Activated CD4-positive, alpha-beta T cell treated with anti-CD3 and anti-CD28 coated beads, Interleukin-2, amount 10 ng/mL, durations not matched to agents 7 days and 5 days (primary cell): ENCODE measurements around the gene ACTR1A. TPM values are rescaled to one million over a fixed set of nuclear protein-coding genes. Genes with fewer than 3 reads are reported as not detected.
A peak's percentile ranks its signal among the peaks of the same experiment; 100 is the strongest.

Experiments used
- CTCF ChIA-PET: fragments of 350-600 bp; sonication (Branson Sonifier 250); formaldehyde crosslinking; loops from one replicate; lab custom pipeline; 2021; ENCODE audit warnings: antibody characterized with exemption; lab: Charles Lee
- POLR2A ChIA-PET: fragments of 350-600 bp; sonication (Branson Sonifier 250); formaldehyde crosslinking; loops from one replicate; lab custom pipeline; 2021; ENCODE audit warnings: antibody characterized with exemption; lab: Charles Lee
- DNase-seq: peaks from one replicate; pipeline ENCODE4 v3.0.0-alpha.2; 2020
- H3K27ac Mint-ChIP-seq: one replicate; pipeline ENCODE4 v1.8.0; 2021; ENCODE audit warnings: mild to moderate bottlenecking, moderate library complexity, mixed read lengths
- H3K27me3 Mint-ChIP-seq: one replicate; pipeline ENCODE4 v1.8.0; 2021; ENCODE audit warnings: mixed read lengths
- H3K36me3 Mint-ChIP-seq: one replicate; pipeline ENCODE4 v1.8.0; 2021; ENCODE audit warnings: low read depth, mixed read lengths
- H3K4me1 Mint-ChIP-seq: one replicate; pipeline ENCODE4 v1.8.0; 2021; ENCODE audit warnings: mixed read lengths
- H3K4me3 Mint-ChIP-seq: one replicate; pipeline ENCODE4 v1.8.0; 2021; ENCODE audit warnings: mild to moderate bottlenecking, moderate library complexity, mixed read lengths
- H3K9me3 Mint-ChIP-seq: one replicate; pipeline ENCODE4 v1.8.0; 2021; ENCODE audit warnings: mixed read lengths
- total RNA-seq, 2 experiments: library from RNA; stranded (reverse); gene quantifications; one replicate each; pipeline ENCODE4 v1.2.3, GENCODE V29; 2021

The ACTR1A gene
- total RNA-seq, 2 experiments from 2014 or later = 76.1 to 84.5 TPM

DNA sequence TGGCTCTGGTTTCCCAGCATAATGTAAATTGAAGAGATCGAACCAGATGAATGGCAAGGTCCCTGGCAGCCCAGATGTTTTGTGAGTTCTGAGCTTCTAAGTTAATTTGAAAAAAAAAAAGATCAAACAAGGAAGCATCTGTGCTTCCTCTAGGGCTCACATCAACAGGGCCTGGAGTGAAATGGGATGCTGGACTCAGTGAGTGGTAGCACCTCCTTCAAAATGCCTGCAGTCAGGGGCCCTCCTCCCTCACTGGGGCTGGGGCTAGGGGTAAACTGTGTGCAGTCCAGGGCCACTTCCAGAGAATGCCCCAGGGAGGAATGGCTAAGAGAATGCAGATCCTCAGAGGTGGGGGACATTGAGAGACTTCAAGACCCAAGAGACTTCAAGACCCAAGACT, 64.1 kb downstream of the ACTR1A start:
- Mint-ChIP-seq H3K4me1 (peaks cover 52% of the 10 kb centered on the region), H3K27me3 (no peaks in the 10 kb centered on the region), H3K9me3 (no peaks in the 10 kb centered on the region), H3K27ac (no peak overlapping the region), H3K4me3 (peak overlapping the region; percentile 47), H3K36me3 (peaks cover 22% of the 10 kb centered on the region)
- POLR2A ChIA-PET = no interaction called here
- no peak for DNase-seq
- CTCF ChIA-PET = interaction anchor here (0.8 to 1.7 kb wide), 4 partner anchors 10 to 41 kb away, joined by 3 to 5 read pairs (median 3); no protein-coding TSS in a partner anchor

DNA sequence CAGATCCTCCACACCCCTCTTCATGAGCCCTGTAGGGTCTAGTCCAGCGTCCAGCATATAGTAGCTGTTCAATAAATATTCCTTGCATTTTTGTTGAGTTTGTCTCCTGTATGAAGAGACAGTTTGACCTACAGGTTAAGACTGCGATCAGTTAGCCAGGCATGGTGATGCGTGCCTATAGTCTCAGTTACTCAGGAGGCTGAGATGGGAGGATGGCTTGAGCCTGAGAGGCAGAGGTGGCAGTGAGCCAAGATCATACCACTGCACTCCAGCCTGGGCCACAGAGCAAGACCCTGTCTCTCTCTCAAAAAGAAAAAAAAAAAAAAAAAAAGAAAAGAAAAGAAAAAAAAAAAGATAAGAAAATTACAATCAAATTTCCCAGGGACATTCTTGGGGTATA, 65.0 kb downstream of the ACTR1A start:
- DNase-seq = no peak
- Mint-ChIP-seq H3K4me3 (peak overlapping the region; percentile 87), H3K9me3 (no peaks in the 10 kb centered on the region), H3K27ac (peak overlapping the region; percentile 57), H3K36me3 (peaks cover 22% of the 10 kb centered on the region), H3K4me1 (peaks cover 59% of the 10 kb centered on the region), H3K27me3 (no peaks in the 10 kb centered on the region)
- CTCF ChIA-PET = interaction anchor here (1.0 to 2.0 kb wide), 3 partner anchors 12 to 41 kb away, joined by 3 to 8 read pairs (median 5); no protein-coding TSS in a partner anchor
- POLR2A ChIA-PET = no interaction called here

DNA sequence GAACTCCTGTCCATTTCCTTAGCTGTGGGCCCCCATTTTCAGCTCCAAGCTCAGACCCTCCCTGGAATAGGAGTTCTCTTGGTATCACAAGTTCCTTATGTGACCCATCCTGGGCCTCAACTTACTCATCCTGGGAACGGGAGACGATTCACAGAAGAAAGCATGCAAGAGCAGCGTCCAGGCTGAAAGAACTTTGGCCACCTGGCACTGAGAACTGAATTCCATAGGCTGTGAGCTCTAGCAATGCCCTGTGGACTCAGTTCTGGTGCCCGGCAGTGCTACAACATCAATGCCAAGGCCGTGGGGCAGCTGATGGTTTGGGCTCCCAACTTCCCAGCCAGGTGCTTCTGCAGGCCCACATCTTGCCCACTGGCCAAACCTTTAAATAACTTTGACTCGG, 66.2 kb downstream of the ACTR1A start:
- Mint-ChIP-seq H3K36me3 (peaks cover 25% of the 10 kb centered on the region), H3K4me3 (peak overlapping the region; percentile 87), H3K9me3 (no peaks in the 10 kb centered on the region), H3K4me1 (peaks cover 58% of the 10 kb centered on the region), H3K27ac (peak overlapping the region; percentile 84), H3K27me3 (no peaks in the 10 kb centered on the region)
- CTCF ChIA-PET = interaction anchor here (0.6 to 2.6 kb wide), 10 partner anchors 10 to 306 kb away, joined by 3 to 10 read pairs (median 5); no protein-coding TSS in a partner anchor
- DNase-seq = no peak
- POLR2A ChIA-PET = no interaction called here

DNA sequence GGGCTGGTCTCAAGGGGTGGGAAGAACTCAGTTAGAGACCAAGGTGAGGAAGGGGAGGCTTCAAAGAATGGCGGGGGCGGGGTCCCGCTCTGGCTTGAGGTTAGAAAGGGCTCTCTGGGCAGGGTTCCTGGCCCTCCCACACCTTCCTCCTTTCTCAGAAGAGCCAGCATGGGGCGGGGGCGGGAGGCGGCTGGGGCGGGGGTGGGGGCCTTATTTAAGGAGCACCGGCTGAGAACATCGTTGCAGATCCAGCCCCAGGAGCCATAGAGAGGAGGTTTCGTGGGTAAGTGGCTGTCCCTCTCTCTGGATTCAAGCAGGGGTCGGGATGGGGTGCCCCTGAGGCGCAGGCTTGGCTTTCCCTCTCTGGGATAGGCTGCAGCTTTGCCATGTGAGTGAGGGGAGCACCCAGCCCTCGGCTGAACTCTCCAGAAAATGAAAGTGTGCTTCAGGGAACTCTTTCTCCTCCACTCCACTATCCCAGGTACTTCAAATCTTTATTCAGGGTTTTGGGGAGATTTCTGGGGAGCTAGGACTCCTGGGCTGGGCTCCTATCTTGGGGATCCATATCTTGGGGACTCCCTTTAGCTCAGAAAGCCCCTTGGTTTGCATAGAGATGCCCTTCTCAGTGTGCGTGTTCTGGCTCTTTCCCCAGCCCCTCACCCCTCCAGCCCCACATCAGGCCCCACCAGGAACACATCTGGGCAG, 66.8 kb downstream of the ACTR1A start:
- peaks cover 58% of the 10 kb centered on the region for H3K4me1 Mint-ChIP-seq
- CTCF ChIA-PET = interaction anchor here (0.6 to 2.6 kb wide), 17 partner anchors 9 to 305 kb away, joined by 3 to 10 read pairs (median 4); partner anchors contain the start of genes C10orf95 and PPRC1
- no peaks in the 10 kb centered on the region for H3K27me3 Mint-ChIP-seq
- DNase-seq = peak; percentile 72
- peak overlapping the region; percentile 84 for H3K27ac Mint-ChIP-seq
- H3K9me3 Mint-ChIP-seq = no peaks in the 10 kb centered on the region
- POLR2A ChIA-PET = no interaction called here
- peak overlapping the region; percentile 87 for H3K4me3 Mint-ChIP-seq
- H3K36me3 Mint-ChIP-seq = peaks cover 25% of the 10 kb centered on the region

- CTCF ChIA-PET = interaction anchor here (0.7 to 2.6 kb wide), 12 partner anchors 10 to 302 kb away, joined by 3 to 10 read pairs (median 4); partner anchors contain the start of genes C10orf95, PPRC1 and SUFU
- Mint-ChIP-seq H3K36me3 (peaks cover 27% of the 10 kb centered on the region), H3K4me3 (peak overlapping the region; percentile 87), H3K27me3 (no peaks in the 10 kb centered on the region), H3K4me1 (peaks cover 57% of the 10 kb centered on the region), H3K27ac (peak overlapping the region; percentile 84), H3K9me3 (no peaks in the 10 kb centered on the region)
- DNase-seq = no peak
- POLR2A ChIA-PET = no interaction called here
Measured at GRCh38 chr10:102435133-102435497, 67.4 kb downstream of the ACTR1A start.

DNA sequence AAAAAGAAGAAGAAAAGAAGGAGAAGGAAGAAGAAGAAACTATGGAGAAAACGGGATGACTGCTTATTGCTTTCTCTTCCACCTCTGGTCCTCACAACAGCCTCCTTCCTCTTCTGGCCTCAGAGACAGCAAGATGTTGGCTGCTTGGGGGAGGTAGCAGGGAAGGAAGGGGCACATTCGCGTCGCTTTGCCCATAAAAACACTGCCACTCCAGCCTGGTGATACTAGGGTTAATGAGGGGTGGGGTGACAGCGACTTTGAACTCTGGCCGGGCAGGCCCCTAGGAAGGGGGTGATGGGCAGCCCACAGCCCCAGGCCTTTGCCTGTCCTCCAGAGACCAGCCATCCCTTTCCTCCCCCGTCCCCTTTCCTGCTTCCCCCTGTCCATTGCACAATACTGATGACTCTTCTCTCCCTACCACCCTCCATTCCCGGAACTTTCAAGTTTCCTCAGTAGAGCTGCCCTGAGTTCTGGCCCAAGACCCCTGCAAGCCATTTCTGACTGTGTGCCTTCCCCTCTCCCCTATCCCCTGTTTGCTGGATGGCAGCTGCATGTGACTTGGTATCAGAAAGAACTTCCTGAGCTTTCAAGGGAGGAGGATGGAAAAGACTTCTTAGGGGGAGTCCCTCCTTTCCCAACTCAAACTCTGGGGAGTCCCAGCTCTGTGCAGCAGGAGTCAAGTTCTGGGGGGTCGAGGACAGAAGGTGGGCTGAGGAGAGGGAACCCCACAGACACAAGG, 67.9 kb downstream of the ACTR1A start:
- Mint-ChIP-seq H3K4me3 (peak overlapping the region; percentile 87), H3K27me3 (no peaks in the 10 kb centered on the region), H3K27ac (peak overlapping the region; percentile 84), H3K36me3 (peaks cover 27% of the 10 kb centered on the region), H3K4me1 (peaks cover 57% of the 10 kb centered on the region), H3K9me3 (no peaks in the 10 kb centered on the region)
- DNase-seq = no peak
- ChIA-PET POLR2A (no interaction called here), CTCF (interaction anchor here (0.7 to 3.1 kb wide), 14 partner anchors 10 to 302 kb away, joined by 3 to 32 read pairs (median 3); partner anchors contain the start of genes C10orf95, FBXL15, PPRC1 and SUFU)

DNA sequence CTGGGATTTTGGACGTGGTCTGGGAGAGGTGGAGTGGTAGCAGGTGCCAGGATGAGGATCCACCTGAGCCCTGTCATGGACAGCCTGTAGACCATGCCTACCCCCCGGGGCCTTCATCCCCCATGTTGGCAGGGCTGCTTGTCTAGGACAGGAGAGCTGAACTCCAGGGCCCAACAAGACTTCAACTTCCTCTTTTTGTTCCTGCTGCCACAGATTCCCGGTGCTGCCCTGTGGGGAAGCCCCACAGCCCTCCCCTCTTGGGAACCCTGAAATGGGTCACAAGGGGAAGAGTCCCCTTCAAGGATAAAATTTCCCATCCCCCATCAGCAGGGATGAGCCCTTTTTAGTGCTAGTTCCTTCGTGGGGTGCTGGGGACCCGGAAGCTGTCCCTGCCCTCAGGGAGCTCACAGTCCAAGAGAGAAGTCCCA, 68.9 kb downstream of the ACTR1A start:
- no peak for DNase-seq
- peaks cover 57% of the 10 kb centered on the region for H3K4me1 Mint-ChIP-seq
- CTCF ChIA-PET = interaction anchor here (0.7 to 3.1 kb wide), 9 partner anchors 12 to 301 kb away, joined by 3 to 32 read pairs (median 4); partner anchors contain the start of genes FBXL15, PPRC1 and SUFU

GRCh38 chr10:102432162-102432950, 70.2 kb downstream of the ACTR1A start, which contains the start of gene CUEDC2:
CUEDC2 (minus strand) TSS chr10:102432574; CDS start chr10:102425188, 7,386 bp downstream.
- DNase-seq = peak; percentile 97
- Mint-ChIP-seq H3K27me3 (no peaks in the 10 kb centered on the region), H3K4me1 (peaks cover 49% of the 10 kb centered on the region), H3K27ac (peak within 1 kb of the TSS; percentile 95), H3K9me3 (no peaks in the 10 kb centered on the region), H3K36me3 (peaks cover 15% of the 10 kb centered on the region), H3K4me3 (peak within 1 kb of the TSS; percentile 94)
- CTCF ChIA-PET = interaction anchor here (0.6 to 3.1 kb wide), 18 partner anchors 10 to 300 kb away, joined by 3 to 32 read pairs (median 4); partner anchors contain the start of genes FBXL15 and PPRC1
- POLR2A ChIA-PET = interaction anchor here (0.6 to 1.4 kb wide), 7 partner anchors 9 to 46 kb away, joined by 3 to 5 read pairs (median 3); partner anchors contain the start of gene FBXL15

More for the DNA sequence above, 68.9 kb downstream of the ACTR1A start:
- no peaks in the 10 kb centered on the region for H3K9me3 Mint-ChIP-seq
- peak overlapping the region; percentile 95 for H3K27ac Mint-ChIP-seq
- POLR2A ChIA-PET = no interaction called here
- peak overlapping the region; percentile 94 for H3K4me3 Mint-ChIP-seq
- H3K36me3 Mint-ChIP-seq = peaks cover 27% of the 10 kb centered on the region
- no peaks in the 10 kb centered on the region for H3K27me3 Mint-ChIP-seq

DNA sequence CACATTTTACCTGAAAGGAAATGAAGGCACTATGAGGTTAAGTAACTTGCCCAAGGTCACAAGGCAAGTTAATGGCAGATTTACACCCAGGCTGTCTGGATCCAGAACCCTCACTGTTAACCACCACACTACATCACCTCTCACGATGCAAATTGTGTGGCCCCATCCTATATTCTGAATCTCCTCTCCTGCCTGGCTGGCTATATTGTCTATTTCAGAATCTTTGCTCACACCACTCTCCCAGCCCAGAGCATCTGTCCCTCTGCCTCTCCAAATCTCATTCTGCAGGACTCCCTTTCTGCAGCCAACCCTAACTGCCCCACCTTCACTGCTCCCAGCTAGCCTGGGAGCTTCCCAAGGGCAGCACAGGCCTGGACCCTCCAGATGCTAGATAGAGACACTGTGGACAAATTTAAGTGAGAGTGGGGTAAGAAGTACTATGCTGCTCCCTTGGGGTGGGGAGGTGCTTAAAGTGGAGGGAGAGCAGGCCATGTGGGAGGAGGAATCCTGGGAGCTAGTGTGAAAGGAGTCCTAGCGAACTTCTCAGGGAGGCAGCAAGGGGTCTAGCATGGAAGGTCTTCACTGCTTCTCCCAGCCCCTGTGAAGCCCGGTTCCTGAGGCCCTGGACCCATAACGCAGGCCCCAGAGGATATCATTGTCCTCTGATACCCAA, 70.9 kb downstream of the ACTR1A start:
- DNase-seq = no peak
- peaks cover 47% of the 10 kb centered on the region for H3K4me1 Mint-ChIP-seq
- H3K9me3 Mint-ChIP-seq = no peaks in the 10 kb centered on the region
- H3K27me3 Mint-ChIP-seq = no peaks in the 10 kb centered on the region
- H3K36me3 Mint-ChIP-seq = peaks cover 14% of the 10 kb centered on the region
- POLR2A ChIA-PET = interaction anchor here (1.0 to 1.4 kb wide), 2 partner anchors 10 to 30 kb away, joined by 3 to 4 read pairs; partner anchors contain the start of gene FBXL15
- peak overlapping the region; percentile 95 for H3K27ac Mint-ChIP-seq
- peak overlapping the region; percentile 94 for H3K4me3 Mint-ChIP-seq
- CTCF ChIA-PET = interaction anchor here (1.2 to 3.1 kb wide), 9 partner anchors 10 to 260 kb away, joined by 3 to 32 read pairs (median 7); partner anchors contain the start of gene FBXL15

- peaks cover 38% of the 10 kb centered on the region for H3K4me1 Mint-ChIP-seq
- H3K27me3 Mint-ChIP-seq = no peaks in the 10 kb centered on the region
- no peaks in the 10 kb centered on the region for H3K9me3 Mint-ChIP-seq
Measured at GRCh38 chr10:102429468-102429867, 73.0 kb downstream of the ACTR1A start.

More at GRCh38 chr10:102429468-102429867, 73.0 kb downstream of the ACTR1A start:
- Mint-ChIP-seq H3K27ac (no peak overlapping the region), H3K4me3 (no peak overlapping the region), H3K36me3 (peaks cover 9% of the 10 kb centered on the region)
- POLR2A ChIA-PET = no interaction called here
- no peak for DNase-seq
- CTCF ChIA-PET = interaction anchor here (0.6 to 1.4 kb wide), 3 partner anchors 13 to 197 kb away, joined by 3 to 7 read pairs (median 3); no protein-coding TSS in a partner anchor
